ENCODE results near the gene FOLR3. TPM values are rescaled to one million over a fixed set of nuclear protein-coding genes. Genes with fewer than 3 reads are reported as not detected.

Gene FOLR3
- total and polyA plus RNA-seq, 9 donors = 0.18 TPM; not detected in 8

DNA sequence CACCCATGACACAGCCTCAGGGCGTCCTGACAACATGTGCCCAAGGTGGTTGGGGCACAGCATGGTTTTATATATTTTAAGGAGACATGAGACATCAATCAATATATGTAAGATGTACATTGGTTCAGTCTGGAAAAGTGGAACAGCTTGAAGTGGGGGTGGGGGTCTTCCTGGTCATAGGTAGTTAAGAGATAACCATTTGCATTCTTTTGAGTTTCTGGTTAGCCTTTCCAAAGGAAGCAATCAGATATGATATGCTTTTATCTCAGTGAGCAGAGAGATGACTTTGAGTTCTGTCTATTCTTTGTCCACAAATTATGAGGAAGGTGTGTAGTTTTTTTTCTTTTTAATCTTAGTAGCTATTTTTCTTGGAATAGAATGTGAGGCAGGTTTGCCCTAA is 12.9 kb upstream of the FOLR3 start:
- H3K4me1 ChIP-seq (ENCODE audit: control insufficient read depth, insufficient read depth, low read length) = no peaks in the 10 kb centered on the region
- H3K27me3 ChIP-seq (ENCODE audit: control insufficient read depth, insufficient read depth, low read length) = peaks cover 13% of the 10 kb centered on the region
- H3K4me3 ChIP-seq (ENCODE audit: low read length) = no peak overlapping the region
- no peaks in the 10 kb centered on the region for H3K9me3 ChIP-seq (replicated peaks; ENCODE audit: control insufficient read depth, low read depth, low read length)
- no peaks in the 10 kb centered on the region for H3K36me3 ChIP-seq (ENCODE audit: control insufficient read depth, insufficient read depth, low read length)
- 71% methylated on average over 1 of the region's 1 CpG for WGBS (ENCODE audit: insufficient coverage)
- no peak for DNase-seq
- H3K27ac ChIP-seq (ENCODE audit: low read length) = no peak overlapping the region

GRCh38 chr11:72123117-72123653 is 12.3 kb upstream of the FOLR3 start:
- H3K4me1 ChIP-seq (ENCODE audit: control insufficient read depth, insufficient read depth, low read length) = no peaks in the 10 kb centered on the region
- no peak overlapping the region for H3K4me3 ChIP-seq (ENCODE audit: low read length)
- WGBS (ENCODE audit: insufficient coverage) = 52% methylated on average over 3 of the region's 3 CpGs
- H3K27ac ChIP-seq (ENCODE audit: low read length) = no peak overlapping the region
- peaks cover 2% of the 10 kb centered on the region for H3K9me3 ChIP-seq (replicated peaks; ENCODE audit: control insufficient read depth, low read depth, low read length)
- H3K36me3 ChIP-seq (ENCODE audit: control insufficient read depth, insufficient read depth, low read length) = no peaks in the 10 kb centered on the region
- peaks cover 12% of the 10 kb centered on the region for H3K27me3 ChIP-seq (ENCODE audit: control insufficient read depth, insufficient read depth, low read length)
- no peak for DNase-seq

DNA sequence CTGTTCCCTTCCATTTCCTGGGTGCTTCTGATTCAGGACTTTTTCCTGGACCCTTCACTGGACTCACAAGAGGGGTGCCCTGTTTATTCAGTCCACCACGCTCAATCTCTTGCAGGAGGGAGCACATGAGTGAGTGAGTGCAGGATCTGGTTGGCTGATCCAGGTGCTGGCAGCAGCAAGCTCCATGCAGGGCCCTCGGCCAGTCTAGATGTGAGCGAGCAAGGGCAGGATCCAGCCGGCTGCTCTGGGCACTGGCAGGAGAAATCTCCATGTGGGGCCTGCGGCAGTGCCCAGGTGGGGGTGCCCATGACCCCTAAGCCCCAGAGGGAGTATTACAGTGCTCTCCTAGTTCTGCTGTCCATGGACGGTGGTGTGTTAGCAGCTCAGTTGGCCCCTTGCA is 11.5 kb upstream of the FOLR3 start:
- Histone ChIP-seq H3K4me1 (ENCODE audit: control insufficient read depth, insufficient read depth, low read length) (no peaks in the 10 kb centered on the region), H3K27me3 (ENCODE audit: control insufficient read depth, insufficient read depth, low read length) (peaks cover 9% of the 10 kb centered on the region), H3K9me3 (replicated peaks; ENCODE audit: control insufficient read depth, low read depth, low read length) (peaks cover 2% of the 10 kb centered on the region), H3K4me3 (ENCODE audit: low read length) (no peak overlapping the region), H3K27ac (ENCODE audit: low read length) (no peak overlapping the region), H3K36me3 (ENCODE audit: control insufficient read depth, insufficient read depth, low read length) (no peaks in the 10 kb centered on the region)
- WGBS (ENCODE audit: insufficient coverage) = 80% methylated on average over 5 of the region's 6 CpGs
- DNase-seq = no peak

- no peak for DNase-seq
- H3K4me1 ChIP-seq (ENCODE audit: control insufficient read depth, insufficient read depth, low read length) = no peaks in the 10 kb centered on the region
- no CpG with 5 or more reads among the region's 1 CpG for WGBS (ENCODE audit: insufficient coverage)
These were observed 9.6 kb upstream of the FOLR3 start for GRCh38 chr11:72125956-72126355.

GRCh38 chr11:72127923-72128322 is 7.6 kb upstream of the FOLR3 start:
- Histone ChIP-seq H3K9me3 (replicated peaks; ENCODE audit: control insufficient read depth, low read depth, low read length) (peaks cover 2% of the 10 kb centered on the region), H3K27ac (ENCODE audit: low read length) (no peak overlapping the region), H3K36me3 (ENCODE audit: control insufficient read depth, insufficient read depth, low read length) (no peaks in the 10 kb centered on the region), H3K4me1 (ENCODE audit: control insufficient read depth, insufficient read depth, low read length) (no peaks in the 10 kb centered on the region), H3K27me3 (ENCODE audit: control insufficient read depth, insufficient read depth, low read length) (peaks cover 5% of the 10 kb centered on the region), H3K4me3 (ENCODE audit: low read length) (no peak overlapping the region)
- DNase-seq = no peak
- WGBS (ENCODE audit: insufficient coverage) = no CpG with 5 or more reads among the region's 2 CpGs

More at GRCh38 chr11:72125956-72126355, 9.6 kb upstream of the FOLR3 start:
- Histone ChIP-seq H3K27ac (ENCODE audit: low read length) (no peak overlapping the region), H3K9me3 (replicated peaks; ENCODE audit: control insufficient read depth, low read depth, low read length) (peaks cover 2% of the 10 kb centered on the region), H3K36me3 (ENCODE audit: control insufficient read depth, insufficient read depth, low read length) (no peaks in the 10 kb centered on the region), H3K27me3 (ENCODE audit: control insufficient read depth, insufficient read depth, low read length) (peaks cover 5% of the 10 kb centered on the region), H3K4me3 (ENCODE audit: low read length) (no peak overlapping the region)

GRCh38 chr11:72129381-72129780 is 6.1 kb upstream of the FOLR3 start:
- peaks cover 2% of the 10 kb centered on the region for H3K9me3 ChIP-seq (replicated peaks; ENCODE audit: control insufficient read depth, low read depth, low read length)
- WGBS (ENCODE audit: insufficient coverage) = 91% methylated on average over 3 of the region's 3 CpGs
- H3K4me1 ChIP-seq (ENCODE audit: control insufficient read depth, insufficient read depth, low read length) = no peaks in the 10 kb centered on the region

DNA sequence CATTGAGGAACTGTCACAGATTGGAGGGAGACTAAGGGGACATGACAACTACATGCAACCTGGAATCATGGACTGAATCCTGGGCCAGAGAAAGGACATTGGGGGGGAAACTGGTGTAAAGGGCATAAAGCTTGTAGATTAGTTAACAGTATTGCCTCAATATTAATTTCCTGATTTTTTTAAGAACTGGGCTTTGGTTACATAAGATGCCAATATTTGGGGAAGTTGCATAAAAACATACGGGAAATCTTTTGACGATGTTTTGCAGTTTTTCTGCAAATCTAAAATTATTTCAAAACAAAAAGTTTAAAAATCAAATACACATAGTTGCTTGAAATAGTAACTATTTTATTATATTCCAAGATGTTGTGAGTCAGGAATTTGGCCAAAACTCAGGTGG is 2.9 kb upstream of the FOLR3 start:
- Histone ChIP-seq H3K9me3 (replicated peaks; ENCODE audit: control insufficient read depth, low read depth, low read length) (peaks cover 2% of the 10 kb centered on the region), H3K27me3 (ENCODE audit: control insufficient read depth, insufficient read depth, low read length) (peaks cover 8% of the 10 kb centered on the region), H3K27ac (ENCODE audit: low read length) (no peak overlapping the region), H3K4me3 (ENCODE audit: low read length) (no peak overlapping the region), H3K4me1 (ENCODE audit: control insufficient read depth, insufficient read depth, low read length) (no peaks in the 10 kb centered on the region), H3K36me3 (ENCODE audit: control insufficient read depth, insufficient read depth, low read length) (no peaks in the 10 kb centered on the region)
- DNase-seq = no peak
- no CpG with 5 or more reads among the region's 2 CpGs for WGBS (ENCODE audit: insufficient coverage)

More at GRCh38 chr11:72129381-72129780, 6.1 kb upstream of the FOLR3 start:
- H3K36me3 ChIP-seq (ENCODE audit: control insufficient read depth, insufficient read depth, low read length) = no peaks in the 10 kb centered on the region
- H3K27ac ChIP-seq (ENCODE audit: low read length) = no peak overlapping the region
- H3K4me3 ChIP-seq (ENCODE audit: low read length) = no peak overlapping the region
- no peak for DNase-seq
- H3K27me3 ChIP-seq (ENCODE audit: control insufficient read depth, insufficient read depth, low read length) = peaks cover 8% of the 10 kb centered on the region

- 77% methylated on average over 10 of the region's 14 CpGs for WGBS (ENCODE audit: insufficient coverage)
- no peak for DNase-seq
- Histone ChIP-seq H3K4me1 (ENCODE audit: control insufficient read depth, insufficient read depth, low read length) (no peaks in the 10 kb centered on the region), H3K4me3 (ENCODE audit: low read length) (no peak overlapping the region), H3K9me3 (replicated peaks; ENCODE audit: control insufficient read depth, low read depth, low read length) (no peaks in the 10 kb centered on the region), H3K36me3 (ENCODE audit: control insufficient read depth, insufficient read depth, low read length) (no peaks in the 10 kb centered on the region), H3K27me3 (ENCODE audit: control insufficient read depth, insufficient read depth, low read length) (peaks cover 4% of the 10 kb centered on the region), H3K27ac (ENCODE audit: low read length) (no peak overlapping the region)
These were observed 562 bp downstream of the FOLR3 start for GRCh38 chr11:72135891-72136683.

- Histone ChIP-seq H3K27me3 (ENCODE audit: control insufficient read depth, insufficient read depth, low read length) (peaks cover 4% of the 10 kb centered on the region), H3K36me3 (ENCODE audit: control insufficient read depth, insufficient read depth, low read length) (no peaks in the 10 kb centered on the region), H3K27ac (ENCODE audit: low read length) (no peak overlapping the region), H3K4me3 (ENCODE audit: low read length) (no peak overlapping the region), H3K9me3 (replicated peaks; ENCODE audit: control insufficient read depth, low read depth, low read length) (no peaks in the 10 kb centered on the region), H3K4me1 (ENCODE audit: control insufficient read depth, insufficient read depth, low read length) (no peaks in the 10 kb centered on the region)
- DNase-seq = no peak
- 91% methylated on average over 4 of the region's 4 CpGs for WGBS (ENCODE audit: insufficient coverage)
These were observed 1.2 kb downstream of the FOLR3 start for GRCh38 chr11:72136684-72137262.

- H3K27ac ChIP-seq (ENCODE audit: low read length) = no peak overlapping the region
- H3K4me3 ChIP-seq (ENCODE audit: low read length) = no peak overlapping the region
- no peaks in the 10 kb centered on the region for H3K36me3 ChIP-seq (ENCODE audit: control insufficient read depth, insufficient read depth, low read length)
- no peaks in the 10 kb centered on the region for H3K9me3 ChIP-seq (replicated peaks; ENCODE audit: control insufficient read depth, low read depth, low read length)
- no peaks in the 10 kb centered on the region for H3K27me3 ChIP-seq (ENCODE audit: control insufficient read depth, insufficient read depth, low read length)
- no peak for DNase-seq
- WGBS (ENCODE audit: insufficient coverage) = 73% methylated on average over 4 of the region's 12 CpGs
- no peaks in the 10 kb centered on the region for H3K4me1 ChIP-seq (ENCODE audit: control insufficient read depth, insufficient read depth, low read length)
These were observed 3.4 kb downstream of the FOLR3 start for GRCh38 chr11:72138821-72139390.
